Measurements from ENCODE around the gene ATXN7L2. TPM values are rescaled to one million over a fixed set of nuclear protein-coding genes. Genes with fewer than 3 reads are reported as not detected.

The ATXN7L2 gene
- total RNA-seq, 1 donor from 2014 or later = 3.0 TPM

Other genes starting within 250 kb of the ATXN7L2 start
- 1.5 TPM for gene CELSR2, start 234.4 kb upstream of the ATXN7L2 start, total RNA-seq
- 0.90 TPM for gene PSRC1, start 200.8 kb upstream of the ATXN7L2 start, total RNA-seq
- gene MYBPHL, start 176.9 kb upstream of the ATXN7L2 start, total RNA-seq = not detected
- 169 TPM for gene SORT1, start 86.0 kb upstream of the ATXN7L2 start, total RNA-seq
- 63.9 TPM for gene PSMA5, start 57.5 kb upstream of the ATXN7L2 start, total RNA-seq
- 7.3 TPM for gene SYPL2, start 17.4 kb upstream of the ATXN7L2 start, total RNA-seq
- gene CYB561D1, start 10.2 kb downstream of the ATXN7L2 start, total RNA-seq = 8.9 TPM
- gene AMIGO1, start 25.8 kb downstream of the ATXN7L2 start, total RNA-seq = 7.4 TPM
- gene GPR61, start 56.0 kb downstream of the ATXN7L2 start, total RNA-seq = not detected
- gene GNAI3, start 64.7 kb downstream of the ATXN7L2 start, total RNA-seq = 8.7 TPM
- gene GNAT2, start 135.7 kb downstream of the ATXN7L2 start, total RNA-seq = not detected
- 63.1 TPM for gene AMPD2, start 135.9 kb downstream of the ATXN7L2 start, total RNA-seq
- 22.6 TPM for gene GSTM4, start 172.2 kb downstream of the ATXN7L2 start, total RNA-seq
- 51.2 TPM for gene GSTM2, start 184.2 kb downstream of the ATXN7L2 start, total RNA-seq
- gene GSTM1, start 203.9 kb downstream of the ATXN7L2 start, total RNA-seq = not detected
- gene GSTM5, start 228.3 kb downstream of the ATXN7L2 start, total RNA-seq = 13.1 TPM

All from mesenteric fat pad (tissue), 1 donor.